Measurements from ENCODE around the gene PCGF5.
A peak's percentile ranks its signal among the peaks of the same experiment; 100 is the strongest.

The PCGF5 gene

DNA sequence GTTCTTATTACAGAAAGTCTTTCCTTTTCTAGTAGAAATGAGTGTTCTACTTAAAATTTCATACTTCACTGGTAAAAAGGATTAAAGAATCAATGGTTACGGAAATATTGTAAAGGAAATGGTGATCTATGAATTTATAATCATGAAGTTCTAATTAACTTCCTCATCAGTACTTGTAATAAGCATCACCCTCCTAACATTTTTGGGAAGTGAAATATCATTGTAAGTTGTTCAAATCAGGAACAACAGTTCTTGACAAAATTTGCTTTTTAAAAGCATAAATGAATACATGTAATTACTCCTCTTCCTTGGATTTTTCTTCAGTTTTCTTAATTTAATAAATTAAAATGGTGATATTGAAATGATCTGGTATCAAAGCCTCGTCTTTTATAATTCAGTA, 5.6 kb upstream of the PCGF5 start:
- ChIA-PET POLR2A (no interaction called here), CTCF (no interaction called here)
- no peak for DNase-seq (ENCODE audit: low read depth, low spot score)
- TF ChIP-seq, protein P1, sequence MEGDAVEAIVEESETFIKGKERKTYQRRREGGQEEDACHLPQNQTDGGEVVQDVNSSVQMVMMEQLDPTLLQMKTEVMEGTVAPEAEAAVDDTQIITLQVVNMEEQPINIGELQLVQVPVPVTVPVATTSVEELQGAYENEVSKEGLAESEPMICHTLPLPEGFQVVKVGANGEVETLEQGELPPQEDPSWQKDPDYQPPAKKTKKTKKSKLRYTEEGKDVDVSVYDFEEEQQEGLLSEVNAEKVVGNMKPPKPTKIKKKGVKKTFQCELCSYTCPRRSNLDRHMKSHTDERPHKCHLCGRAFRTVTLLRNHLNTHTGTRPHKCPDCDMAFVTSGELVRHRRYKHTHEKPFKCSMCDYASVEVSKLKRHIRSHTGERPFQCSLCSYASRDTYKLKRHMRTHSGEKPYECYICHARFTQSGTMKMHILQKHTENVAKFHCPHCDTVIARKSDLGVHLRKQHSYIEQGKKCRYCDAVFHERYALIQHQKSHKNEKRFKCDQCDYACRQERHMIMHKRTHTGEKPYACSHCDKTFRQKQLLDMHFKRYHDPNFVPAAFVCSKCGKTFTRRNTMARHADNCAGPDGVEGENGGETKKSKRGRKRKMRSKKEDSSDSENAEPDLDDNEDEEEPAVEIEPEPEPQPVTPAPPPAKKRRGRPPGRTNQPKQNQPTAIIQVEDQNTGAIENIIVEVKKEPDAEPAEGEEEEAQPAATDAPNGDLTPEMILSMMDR (IDR thresholded peaks at IDR 0.05; ENCODE audit: insufficient read depth, low read length, missing control alignments), result no peak
- H3K4me3 ChIP-seq (ENCODE audit: low read depth, low read length), result no peak overlapping the region

DNA sequence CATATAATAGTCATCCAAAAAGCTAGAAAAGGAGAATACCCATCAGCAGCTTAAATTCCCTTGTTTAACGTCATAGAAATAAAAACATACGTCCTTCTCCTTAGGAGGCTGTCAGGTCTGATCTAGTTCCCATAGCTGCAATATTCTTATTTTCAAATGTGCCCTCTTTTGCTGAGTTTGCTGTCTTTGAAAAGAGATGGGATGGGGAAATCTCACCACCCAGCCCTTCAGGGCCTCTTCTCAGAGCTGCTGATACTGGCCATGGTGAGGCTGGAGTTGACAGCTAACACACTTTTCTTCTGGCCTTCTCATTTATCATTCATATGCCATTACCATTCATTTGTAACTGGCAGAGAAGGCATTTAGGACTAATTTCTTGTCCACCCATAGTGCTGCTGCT, 5.1 kb upstream of the PCGF5 start:
- no peak overlapping the region for H3K4me3 ChIP-seq (ENCODE audit: low read depth, low read length)
- CTCF ChIA-PET, result no interaction called here
- POLR2A ChIA-PET, result no interaction called here
- TF ChIP-seq, protein P1 (IDR thresholded peaks at IDR 0.05; ENCODE audit: insufficient read depth, low read length, missing control alignments), result no peak
- no peak for DNase-seq (ENCODE audit: low read depth, low spot score)

DNA sequence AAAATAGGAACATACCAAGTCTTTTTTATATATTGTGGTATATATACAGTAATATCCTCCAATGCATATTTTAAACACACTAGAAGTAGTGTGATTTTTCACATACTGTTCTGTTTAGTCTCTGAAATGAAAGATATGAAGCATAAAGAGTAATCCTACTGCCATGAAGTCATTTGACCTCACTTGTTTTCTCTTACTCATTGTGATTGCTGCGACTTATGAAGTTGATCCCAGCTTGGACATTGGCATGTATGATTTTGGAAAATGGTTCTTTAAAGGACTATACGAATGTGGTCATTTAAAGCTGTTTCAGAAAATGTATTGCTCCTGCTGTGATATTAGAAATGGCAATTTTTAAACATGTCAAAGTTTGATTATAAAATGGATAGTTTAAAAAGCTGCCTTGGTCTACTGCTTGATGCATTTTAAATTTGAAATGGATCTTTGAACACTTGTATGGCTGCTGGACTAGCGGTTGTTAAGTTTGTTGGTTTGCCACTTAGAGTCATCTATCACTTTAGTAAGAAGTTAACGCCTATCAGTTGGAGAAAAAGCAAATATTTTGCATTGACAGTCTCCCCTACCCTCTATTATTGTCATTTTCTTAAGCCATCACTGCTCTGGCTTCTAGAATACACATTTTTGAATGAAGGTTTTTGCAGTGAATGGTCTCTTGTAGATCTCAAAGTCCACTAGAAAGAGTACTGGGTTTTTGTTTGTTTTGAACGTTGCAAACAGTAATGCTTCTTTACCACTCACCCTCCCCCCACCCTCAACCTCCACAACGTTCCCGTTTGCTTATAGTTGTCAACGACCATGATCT, 881 bp upstream of the PCGF5 start:
- TF ChIP-seq, protein P1 (IDR thresholded peaks at IDR 0.05; ENCODE audit: insufficient read depth, low read length, missing control alignments), result no peak
- POLR2A ChIA-PET, result no interaction called here
- no peak overlapping the region; the same call in 1 of the 2 replicates for H3K4me3 ChIP-seq (ENCODE audit: low read depth, low read length)
- CTCF ChIA-PET, result interaction anchor here (0.8 to 2.5 kb wide), 3 partner anchors 9 to 32 kb away, joined by 3 to 11 read pairs (median 5); no protein-coding TSS in a partner anchor
- DNase-seq (ENCODE audit: low read depth, low spot score), result no peak

DNA sequence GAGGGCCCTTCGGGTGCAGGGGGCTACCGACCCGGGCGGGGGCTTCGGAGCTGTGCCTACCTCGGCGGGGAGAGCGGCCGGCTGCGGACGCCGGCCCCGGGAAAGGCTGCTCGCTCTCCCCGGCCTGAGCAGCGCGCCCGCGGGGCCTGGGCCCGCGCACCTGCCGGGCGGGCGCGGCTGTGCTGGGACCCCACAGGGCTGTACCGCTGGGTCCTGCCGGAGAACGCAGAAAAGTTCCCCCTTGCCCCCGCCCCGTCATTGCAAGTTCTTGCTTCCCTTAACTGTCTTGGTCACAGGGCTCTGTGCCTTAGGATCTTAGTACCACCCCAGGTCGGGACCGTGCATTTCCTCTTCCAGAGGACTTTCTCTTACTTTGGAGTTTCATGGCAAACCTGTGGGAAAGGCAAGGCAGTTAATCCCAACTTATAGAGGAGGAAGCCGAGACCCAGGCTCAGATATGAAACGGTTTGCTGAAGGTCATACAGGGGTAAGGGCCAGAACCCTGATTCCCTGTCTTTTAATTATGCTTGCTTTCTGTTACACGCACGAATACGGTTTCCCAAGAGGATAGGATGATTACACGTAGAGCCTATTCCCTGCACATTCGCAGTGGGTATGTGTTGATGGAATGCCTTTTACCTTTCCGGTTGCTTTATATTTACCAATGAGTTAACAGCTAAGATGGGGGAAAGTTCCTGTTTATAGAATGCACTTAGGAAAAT, 652 bp downstream of the PCGF5 start:
- peak overlapping the region; percentile 81 for H3K4me3 ChIP-seq (ENCODE audit: low read depth, low read length)
- no peak for DNase-seq (ENCODE audit: low read depth, low spot score)
- ChIA-PET CTCF (interaction anchor here (0.7 to 2.5 kb wide), 4 partner anchors 8 to 342 kb away, joined by 3 to 11 read pairs (median 4); no protein-coding TSS in a partner anchor), POLR2A (no interaction called here)
- TF ChIP-seq, protein P1 (IDR thresholded peaks at IDR 0.05; ENCODE audit: insufficient read depth, low read length, missing control alignments), result no peak

DNA sequence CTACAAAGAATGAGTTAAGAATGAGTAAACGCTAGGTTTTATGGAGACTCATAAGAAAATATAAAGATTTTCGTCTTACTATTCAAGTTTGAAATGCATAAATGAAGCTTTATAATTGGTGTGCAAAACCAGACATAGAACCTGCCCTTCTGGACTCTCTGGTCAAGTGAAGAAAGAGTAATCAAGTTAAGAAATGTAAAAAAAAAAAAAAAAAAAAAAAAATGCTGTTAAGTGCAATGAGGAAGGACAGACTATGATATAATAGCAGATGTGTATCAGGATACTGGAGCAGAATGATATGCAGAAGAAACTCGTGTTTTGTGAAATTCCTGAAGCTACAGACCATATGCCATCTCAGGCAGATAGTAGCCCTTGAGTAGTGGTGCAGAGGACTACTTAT, 5.6 kb downstream of the PCGF5 start:
- no peak for DNase-seq (ENCODE audit: low read depth, low spot score)
- no peak overlapping the region for H3K4me3 ChIP-seq (ENCODE audit: low read depth, low read length)
- ChIA-PET CTCF (interaction anchor here (1.0 to 1.5 kb wide), 2 partner anchors 14 to 25 kb away, joined by 3 read pairs; no protein-coding TSS in a partner anchor), POLR2A (no interaction called here)
- TF ChIP-seq, protein P1 (IDR thresholded peaks at IDR 0.05; ENCODE audit: insufficient read depth, low read length, missing control alignments), result no peak

DNA sequence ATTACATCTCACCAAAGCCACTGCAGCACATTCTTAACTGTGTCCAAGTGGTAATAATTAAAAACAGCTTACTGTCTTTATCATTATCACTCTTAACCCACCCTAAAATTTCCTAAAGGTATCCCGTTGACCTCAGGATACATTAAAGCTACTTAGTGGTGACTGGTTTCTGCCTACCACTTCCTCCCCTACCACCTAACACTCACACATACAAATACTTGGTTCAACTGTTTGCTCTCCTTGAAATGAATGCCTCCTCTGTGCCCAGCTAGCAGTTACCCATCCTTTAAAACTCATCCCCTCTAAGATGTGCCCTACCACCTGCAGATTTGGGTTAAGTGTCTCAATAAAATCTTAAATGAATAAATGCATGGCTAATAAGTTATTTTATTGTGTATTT, 7.1 kb downstream of the PCGF5 start:
- TF ChIP-seq, protein P1 (IDR thresholded peaks at IDR 0.05; ENCODE audit: insufficient read depth, low read length, missing control alignments), result no peak
- CTCF ChIA-PET, result interaction anchor here (0.8 to 1.1 kb wide), 3 partner anchors 25 to 348 kb away, joined by 3 to 5 read pairs (median 3); no protein-coding TSS in a partner anchor
- DNase-seq (ENCODE audit: low read depth, low spot score), result no peak
- H3K4me3 ChIP-seq (ENCODE audit: low read depth, low read length), result no peak overlapping the region
- POLR2A ChIA-PET, result no interaction called here

Measured in AG04449 (cell line).